AG09309 (cell line): Measurements from ENCODE around the gene GSDMA.

ENCODE experiments used
- DNase-seq: peaks from one replicate; pipeline ENCODE4 v3.0.0-alpha.2; 2010; ENCODE audit warnings: low read depth
- H3K4me3 ChIP-seq: 2 replicates; pipeline ENCODE4 v1.5.1; 2011; ENCODE audit warnings: mild to moderate bottlenecking, low read depth, low read length, moderate library complexity; ENCODE audit not compliant: control insufficient read depth
- CTCF ChIP-seq: IDR thresholded peaks from 2 replicates; pipeline ENCODE4 v1.5.1; 2011; ENCODE audit warnings: mild to moderate bottlenecking, low read depth, low read length, inconsistent platforms; ENCODE audit not compliant: insufficient read depth, control insufficient read depth; ENCODE audit errors: missing control alignments

GSDMA gene

GRCh38 chr17:39950871-39951348, 11.9 kb upstream of the GSDMA start:
- TF ChIP-seq CTCF, result no peak
- no peak overlapping the region for H3K4me3 ChIP-seq
- no peak for DNase-seq

GRCh38 chr17:39951924-39952679, 10.7 kb upstream of the GSDMA start:
- TF ChIP-seq CTCF, result no peak
- peak overlapping the region; percentile 48 for H3K4me3 ChIP-seq
- no peak for DNase-seq

- peak; percentile 69 for DNase-seq
- TF ChIP-seq CTCF, result no peak
- peak overlapping the region; percentile 48 for H3K4me3 ChIP-seq
These were observed 9.9 kb upstream of the GSDMA start for GRCh38 chr17:39952680-39953470.

GRCh38 chr17:39953471-39953888, 9.3 kb upstream of the GSDMA start:
- DNase-seq, result no peak
- peak overlapping the region; percentile 46 for H3K4me3 ChIP-seq
- TF ChIP-seq CTCF, result no peak

- TF ChIP-seq CTCF, result no peak
- no peak overlapping the region for H3K4me3 ChIP-seq
- DNase-seq, result no peak
These were observed 7.9 kb upstream of the GSDMA start for GRCh38 chr17:39954876-39955275.

GRCh38 chr17:39955726-39956225, 7.0 kb upstream of the GSDMA start:
- DNase-seq, result no peak
- no peak overlapping the region for H3K4me3 ChIP-seq
- no peak for TF ChIP-seq CTCF
